Endothelial cell of umbilical vein (primary cell): ENCODE measurements around the gene CACNA2D1.

Source experiments
- EZH2 ChIP-seq: IDR thresholded peaks from 2 replicates; pipeline ENCODE4 v1.6.1; 2012; ENCODE audit warnings: borderline replicate concordance, low read depth, mild to moderate bottlenecking, moderate library complexity, low read length, inconsistent platforms; ENCODE audit not compliant: severe bottlenecking
- FOS ChIP-seq: IDR thresholded peaks from 2 replicates; pipeline ENCODE4 v1.6.1; 2011; ENCODE audit warnings: mild to moderate bottlenecking, low read length, moderate library complexity, borderline replicate concordance; ENCODE audit not compliant: insufficient read depth
- JUN ChIP-seq: IDR thresholded peaks from 2 replicates; pipeline ENCODE4 v1.6.1; 2011; ENCODE audit warnings: borderline replicate concordance, low read depth; ENCODE audit not compliant: insufficient read length, insufficient read depth
- MYC ChIP-seq: IDR thresholded peaks from one replicate; pipeline ENCODE4 v1.6.1; 2011; ENCODE audit warnings: mild to moderate bottlenecking, low read depth, low read length
- POLR2A ChIP-seq: IDR thresholded peaks from 2 replicates; pipeline ENCODE4 v1.6.1; 2012; ENCODE audit warnings: low read depth, mild to moderate bottlenecking, control low read depth, low read length
- POLR2AphosphoS5 ChIP-seq: IDR thresholded peaks from 2 replicates; pipeline ENCODE4 v1.6.1; 2012; ENCODE audit warnings: low read depth, mild to moderate bottlenecking, control low read depth, low read length, moderate library complexity; ENCODE audit not compliant: insufficient read depth
- TF ChIP-seq, protein P1 (sequence below), 2 donors: IDR thresholded peaks; 1 replicate in 1 of 2; 2 replicates in 1 of 2; pipeline ENCODE4 v1.5.1; 2011; ENCODE audit warnings: low read length in 2 of 2, mild to moderate bottlenecking in 2 of 2, moderate library complexity in 2 of 2, control low read depth in 1 of 2, inconsistent platforms in 1 of 2, low read depth in 1 of 2; ENCODE audit not compliant: insufficient read depth in 1 of 2; ENCODE audit errors: extremely low read depth in 1 of 2
- TF ChIP-seq, protein P2 (sequence below): IDR thresholded peaks from 2 replicates; pipeline ENCODE4 v1.6.1; 2011; ENCODE audit not compliant: insufficient read depth, insufficient read length

DNA sequence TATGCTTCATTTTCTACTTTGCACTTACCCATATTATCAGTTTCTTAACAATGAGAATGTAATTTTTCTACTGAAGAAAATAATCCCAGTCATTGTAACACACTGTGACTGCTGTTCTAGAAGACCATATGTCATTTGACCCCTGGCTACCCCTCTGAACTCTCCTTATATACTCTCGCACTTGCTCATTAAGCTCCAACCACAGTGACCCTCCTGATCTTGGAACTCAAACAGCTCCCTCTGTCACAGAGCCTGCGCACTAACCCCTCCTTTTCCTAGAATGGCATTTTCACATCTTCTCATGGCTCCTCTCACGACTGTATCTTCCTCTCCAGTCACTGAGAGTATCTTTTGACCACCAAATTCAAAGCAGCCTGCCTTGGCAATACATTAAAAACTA lies 169.7 kb downstream of the CACNA2D1 start:
- TF ChIP-seq, protein P1, sequence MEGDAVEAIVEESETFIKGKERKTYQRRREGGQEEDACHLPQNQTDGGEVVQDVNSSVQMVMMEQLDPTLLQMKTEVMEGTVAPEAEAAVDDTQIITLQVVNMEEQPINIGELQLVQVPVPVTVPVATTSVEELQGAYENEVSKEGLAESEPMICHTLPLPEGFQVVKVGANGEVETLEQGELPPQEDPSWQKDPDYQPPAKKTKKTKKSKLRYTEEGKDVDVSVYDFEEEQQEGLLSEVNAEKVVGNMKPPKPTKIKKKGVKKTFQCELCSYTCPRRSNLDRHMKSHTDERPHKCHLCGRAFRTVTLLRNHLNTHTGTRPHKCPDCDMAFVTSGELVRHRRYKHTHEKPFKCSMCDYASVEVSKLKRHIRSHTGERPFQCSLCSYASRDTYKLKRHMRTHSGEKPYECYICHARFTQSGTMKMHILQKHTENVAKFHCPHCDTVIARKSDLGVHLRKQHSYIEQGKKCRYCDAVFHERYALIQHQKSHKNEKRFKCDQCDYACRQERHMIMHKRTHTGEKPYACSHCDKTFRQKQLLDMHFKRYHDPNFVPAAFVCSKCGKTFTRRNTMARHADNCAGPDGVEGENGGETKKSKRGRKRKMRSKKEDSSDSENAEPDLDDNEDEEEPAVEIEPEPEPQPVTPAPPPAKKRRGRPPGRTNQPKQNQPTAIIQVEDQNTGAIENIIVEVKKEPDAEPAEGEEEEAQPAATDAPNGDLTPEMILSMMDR (IDR thresholded peaks at IDR 0.05; ENCODE audit: extremely low read depth in 1 of 2, insufficient read depth in 1 of 2, low read depth in 1 of 2, low read length in 2 of 2), result no peak
- TF ChIP-seq POLR2AphosphoS5, result no peak
- TF ChIP-seq POLR2A, result no peak
- no peak for TF ChIP-seq JUN
- TF ChIP-seq MYC, result no peak
- no peak for TF ChIP-seq FOS
- TF ChIP-seq, protein P2, sequence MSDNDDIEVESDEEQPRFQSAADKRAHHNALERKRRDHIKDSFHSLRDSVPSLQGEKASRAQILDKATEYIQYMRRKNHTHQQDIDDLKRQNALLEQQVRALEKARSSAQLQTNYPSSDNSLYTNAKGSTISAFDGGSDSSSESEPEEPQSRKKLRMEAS, result no peak
- TF ChIP-seq EZH2, result no peak
